ENCODE measurements around the gene USP28.
"Not testable (repeated sequence)": the region's sequence is repeated elsewhere in the genome, so short reads cannot be mapped to it uniquely, and the experiment has no call there.

The USP28 gene

GRCh38 chr11:113875234-113876073 lies at the start of gene USP28:
Gene USP28, minus strand, starts transcription at chr11:113875572. Its CDS starts 71 bp downstream, at chr11:113875501.
- H3F3A ChIP-seq (ENCODE audit: insufficient read depth, low read length), result no peaks in the 10 kb centered on the region
- peak; percentile 97 for DNase-seq
- H3K4me2 ChIP-seq (ENCODE audit: low read depth, low read length), result peak within 1 kb of the TSS; percentile 81
- H3K36me3 ChIP-seq (replicated peaks; ENCODE audit: insufficient read depth, low read length), result 0 out of 2 replicates have a peak, but pooled peaks cover 5% of the 10 kb centered on the region
- peak within 1 kb of the TSS; percentile 93 for H2AFZ ChIP-seq (ENCODE audit: low read length)
- no peaks in the 10 kb centered on the region for H3K27me3 ChIP-seq (replicated peaks; ENCODE audit: insufficient read depth, low read length)
- no peak for TF ChIP-seq CTCF (IDR thresholded peaks at IDR 0.05; ENCODE audit: low read length)
- TF ChIP-seq EZH2 (optimal IDR thresholded peaks at IDR 0.05; ENCODE audit: low read depth, low read length), result no peak
- no peak for TF ChIP-seq EZH2phosphoT487 (IDR thresholded peaks at IDR 0.05; ENCODE audit: low read length)
- peaks cover 6% of the 10 kb centered on the region; the same call in 1 of the 2 replicates for H3K4me1 ChIP-seq (ENCODE audit: low read length)
- no peaks in the 10 kb centered on the region for H3K9me2 ChIP-seq (replicated peaks; ENCODE audit: insufficient read depth, low read length)
- no peaks in the 10 kb centered on the region for H3K9me3 ChIP-seq (replicated peaks; ENCODE audit: insufficient read depth, low read length)
- peak within 1 kb of the TSS; percentile 81 for H3K9ac ChIP-seq (ENCODE audit: low read length)
- H3K79me2 ChIP-seq (ENCODE audit: low read length), result peaks cover 51% of the 10 kb centered on the region
- no peaks in the 10 kb centered on the region; the same call in 1 of the 2 replicates for H4K20me1 ChIP-seq (ENCODE audit: insufficient read depth, low read length)
- peak within 1 kb of the TSS; percentile 53; the same call in 1 of the 2 replicates for H3K27ac ChIP-seq (ENCODE audit: low read length)
- peak within 1 kb of the TSS; percentile 77 for H3K4me3 ChIP-seq (ENCODE audit: low read length)

GRCh38 chr11:113923572-113923971 lies 48.2 kb upstream of the USP28 start:
- H3K4me1 ChIP-seq (ENCODE audit: low read length), result no peaks in the 10 kb centered on the region
- no peak overlapping the region for H3K4me3 ChIP-seq (ENCODE audit: low read length)
- H3K9ac ChIP-seq (ENCODE audit: low read length), result no peak overlapping the region
- H4K20me1 ChIP-seq (ENCODE audit: insufficient read depth, low read length), result no peaks in the 10 kb centered on the region
- no peaks in the 10 kb centered on the region for H3K27me3 ChIP-seq (replicated peaks; ENCODE audit: insufficient read depth, low read length)
- H3F3A ChIP-seq (ENCODE audit: insufficient read depth, low read length), result no peaks in the 10 kb centered on the region
- no peaks in the 10 kb centered on the region for H3K9me2 ChIP-seq (replicated peaks; ENCODE audit: insufficient read depth, low read length)
- H3K27ac ChIP-seq (ENCODE audit: low read length), result no peak overlapping the region
- TF ChIP-seq EZH2 (optimal IDR thresholded peaks at IDR 0.05; ENCODE audit: low read depth, low read length), result no peak
- TF ChIP-seq EZH2phosphoT487 (IDR thresholded peaks at IDR 0.05; ENCODE audit: low read length), result no peak
- no peak for TF ChIP-seq CTCF (IDR thresholded peaks at IDR 0.05; ENCODE audit: low read length)
- H2AFZ ChIP-seq (ENCODE audit: low read length), result no peak overlapping the region
- no peaks in the 10 kb centered on the region for H3K36me3 ChIP-seq (replicated peaks; ENCODE audit: insufficient read depth, low read length)
- DNase-seq, result no peak
- no peak overlapping the region for H3K4me2 ChIP-seq (ENCODE audit: low read depth, low read length)
- H3K9me3 ChIP-seq (replicated peaks; ENCODE audit: insufficient read depth, low read length), result no peaks in the 10 kb centered on the region
- no peaks in the 10 kb centered on the region for H3K79me2 ChIP-seq (ENCODE audit: low read length)

- not testable (repeated sequence) for DNase-seq; H3K9me2 ChIP-seq (replicated peaks; ENCODE audit: insufficient read depth, low read length); H3K9ac ChIP-seq (ENCODE audit: low read length); H3K4me1 ChIP-seq (ENCODE audit: low read length); H3K9me3 ChIP-seq (replicated peaks; ENCODE audit: insufficient read depth, low read length); H3K4me2 ChIP-seq (ENCODE audit: low read depth, low read length); H4K20me1 ChIP-seq (ENCODE audit: insufficient read depth, low read length); H3K4me3 ChIP-seq (ENCODE audit: low read length); H3F3A ChIP-seq (ENCODE audit: insufficient read depth, low read length); H3K79me2 ChIP-seq (ENCODE audit: low read length); H3K36me3 ChIP-seq (replicated peaks; ENCODE audit: insufficient read depth, low read length); H3K27ac ChIP-seq (ENCODE audit: low read length); H2AFZ ChIP-seq (ENCODE audit: low read length); H3K27me3 ChIP-seq (replicated peaks; ENCODE audit: insufficient read depth, low read length)
Measured at GRCh38 chr11:113911491-113911890, 36.1 kb upstream of the USP28 start.

GRCh38 chr11:113908098-113908497 lies 32.7 kb upstream of the USP28 start:
- Histone ChIP-seq H2AFZ (ENCODE audit: low read length) (no peak overlapping the region), H3K9ac (ENCODE audit: low read length) (no peak overlapping the region)

More at GRCh38 chr11:113908098-113908497, 32.7 kb upstream of the USP28 start:
- no peak for DNase-seq
- TF ChIP-seq EZH2phosphoT487 (IDR thresholded peaks at IDR 0.05; ENCODE audit: low read length) (no peak), CTCF (IDR thresholded peaks at IDR 0.05; ENCODE audit: low read length) (no peak), EZH2 (optimal IDR thresholded peaks at IDR 0.05; ENCODE audit: low read depth, low read length) (no peak)
- Histone ChIP-seq H3K27ac (ENCODE audit: low read length) (no peak overlapping the region), H3K4me3 (ENCODE audit: low read length) (no peak overlapping the region), H3K79me2 (ENCODE audit: low read length) (no peaks in the 10 kb centered on the region), H3K9me2 (replicated peaks; ENCODE audit: insufficient read depth, low read length) (no peaks in the 10 kb centered on the region), H3K9me3 (replicated peaks; ENCODE audit: insufficient read depth, low read length) (no peaks in the 10 kb centered on the region), H3F3A (ENCODE audit: insufficient read depth, low read length) (no peaks in the 10 kb centered on the region), H3K27me3 (replicated peaks; ENCODE audit: insufficient read depth, low read length) (no peaks in the 10 kb centered on the region), H3K36me3 (replicated peaks; ENCODE audit: insufficient read depth, low read length) (no peaks in the 10 kb centered on the region), H3K4me2 (ENCODE audit: low read depth, low read length) (no peak overlapping the region), H3K4me1 (ENCODE audit: low read length) (no peaks in the 10 kb centered on the region), H4K20me1 (ENCODE audit: insufficient read depth, low read length) (no peaks in the 10 kb centered on the region)
